Loucy (cell line): Measurements from ENCODE around the gene ANKRD16.

Experiments used
- H2AFZ ChIP-seq: fragments of 200-600 bp; sonication (generic); 2 replicates; pipeline ENCODE4 v1.6.0; 2016; ENCODE audit warnings: antibody characterized with exemption, mild to moderate bottlenecking, low read length, moderate library complexity
- H3F3A ChIP-seq: fragments of 200-600 bp; 2 replicates; pipeline ENCODE4 v1.6.0; 2016; ENCODE audit warnings: antibody characterized with exemption, low read depth, mild to moderate bottlenecking
- H3K27me3 ChIP-seq: fragments of 200-600 bp; sonication (generic); 2 replicates; pipeline ENCODE4 v1.6.1; 2014; ENCODE audit warnings: low read length, mild to moderate bottlenecking; ENCODE audit not compliant: insufficient read depth, poor library complexity, severe bottlenecking
- H3K36me3 ChIP-seq: fragments of 200-600 bp; sonication (generic); 2 replicates; pipeline ENCODE4 v1.6.1; 2016; ENCODE audit warnings: low read length; ENCODE audit not compliant: insufficient read depth
- H3K4me1 ChIP-seq: fragments of 200-600 bp; sonication (generic); 2 replicates; pipeline ENCODE4 v1.5.1; 2014; ENCODE audit warnings: low read length, mild to moderate bottlenecking; ENCODE audit not compliant: insufficient read depth, poor library complexity, severe bottlenecking
- H3K4me2 ChIP-seq: fragments of 200-600 bp; sonication (generic); 2 replicates; pipeline ENCODE4 v1.6.0; 2014; ENCODE audit warnings: antibody characterized with exemption, low read length, low read depth, mild to moderate bottlenecking; ENCODE audit not compliant: poor library complexity, severe bottlenecking
- H3K4me3 ChIP-seq: fragments of 200-600 bp; sonication (generic); 2 replicates; pipeline ENCODE4 v1.5.1; 2014; ENCODE audit warnings: low read length, mild to moderate bottlenecking, mixed read lengths; ENCODE audit not compliant: poor library complexity, severe bottlenecking
- H3K79me2 ChIP-seq: fragments of 200-600 bp; sonication (generic); 2 replicates; pipeline ENCODE4 v1.6.1; 2014; ENCODE audit warnings: low read length; ENCODE audit not compliant: insufficient read depth
- H3K9ac ChIP-seq: fragments of 200-600 bp; sonication (generic); 2 replicates; pipeline ENCODE4 v1.6.0; 2014; ENCODE audit warnings: mild to moderate bottlenecking, low read depth, low read length, moderate library complexity; ENCODE audit not compliant: poor library complexity, severe bottlenecking
- H3K9me2 ChIP-seq: fragments of 200-600 bp; sonication (generic); replicated peaks from 2 replicates; pipeline ENCODE4 v1.6.1; 2016; ENCODE audit warnings: low read depth, low read length, mixed read lengths
- H3K9me3 ChIP-seq: fragments of 200-600 bp; sonication (generic); 2 replicates; pipeline ENCODE4 v1.6.1; 2014; ENCODE audit warnings: mild to moderate bottlenecking, antibody characterized with exemption, low read length, low read depth; ENCODE audit not compliant: insufficient read depth
- H4K20me1 ChIP-seq: fragments of 200-600 bp; sonication (generic); 2 replicates; pipeline ENCODE4 v1.6.0; 2014; ENCODE audit warnings: antibody characterized with exemption, low read length, mild to moderate bottlenecking; ENCODE audit not compliant: insufficient read depth, poor library complexity, severe bottlenecking
- EZH2phosphoT487 ChIP-seq: fragments of 200-600 bp; IDR thresholded peaks from 2 replicates; pipeline ENCODE4 v1.6.1; 2018; ENCODE audit warnings: antibody characterized with exemption, mild to moderate bottlenecking, moderate library complexity, borderline replicate concordance
- TF ChIP-seq, protein P1 (sequence below): fragments of 200-600 bp; sonication (generic); conservative IDR thresholded peaks from 2 replicates; pipeline ENCODE4 v1.5.1; 2014; ENCODE audit warnings: mild to moderate bottlenecking, antibody characterized with exemption, low read length

The ANKRD16 gene

DNA sequence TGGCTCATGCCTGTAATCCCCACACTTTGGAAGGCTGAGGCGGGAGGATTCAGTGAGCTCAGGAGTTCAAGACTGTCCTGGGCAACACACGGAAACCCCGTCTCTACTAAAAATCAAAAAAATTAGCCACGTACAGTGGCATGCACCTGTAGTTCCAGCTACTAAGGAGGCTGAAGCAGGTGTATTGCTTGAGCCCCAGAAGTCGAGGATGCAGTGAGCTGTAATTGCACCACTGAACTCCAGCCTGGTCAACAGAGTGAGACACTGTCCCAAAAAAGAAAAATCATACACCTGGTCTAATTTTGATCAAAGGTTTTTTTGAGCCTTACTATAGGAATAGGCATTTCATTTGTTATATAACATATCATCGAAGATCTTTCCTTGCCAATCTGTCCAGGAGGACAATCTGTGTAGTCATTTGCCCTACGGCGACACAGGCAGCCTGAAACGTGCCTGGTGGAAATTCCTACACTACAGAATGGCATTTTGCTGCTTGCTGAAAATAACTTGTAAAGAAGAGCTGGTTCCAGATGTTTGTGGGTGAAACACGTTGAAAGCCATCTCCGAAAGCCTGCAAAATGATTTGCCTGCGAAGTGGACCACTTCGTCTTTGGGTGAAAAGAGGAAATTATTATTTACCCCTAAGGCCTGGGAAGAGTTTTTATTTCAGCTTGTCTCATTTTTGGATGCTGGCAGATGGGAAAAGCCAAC is 45.2 kb downstream of the ANKRD16 start:
- Histone ChIP-seq H2AFZ (no peak overlapping the region), H3F3A (no peaks in the 10 kb centered on the region), H4K20me1 (no peaks in the 10 kb centered on the region), H3K4me2 (no peak overlapping the region), H3K4me1 (no peaks in the 10 kb centered on the region), H3K79me2 (no peaks in the 10 kb centered on the region), H3K9ac (no peak overlapping the region), H3K9me2 (no peaks in the 10 kb centered on the region), H3K4me3 (no peak overlapping the region), H3K36me3 (no peaks in the 10 kb centered on the region), H3K9me3 (no peaks in the 10 kb centered on the region), H3K27me3 (no peaks in the 10 kb centered on the region)
- TF ChIP-seq, protein P1, sequence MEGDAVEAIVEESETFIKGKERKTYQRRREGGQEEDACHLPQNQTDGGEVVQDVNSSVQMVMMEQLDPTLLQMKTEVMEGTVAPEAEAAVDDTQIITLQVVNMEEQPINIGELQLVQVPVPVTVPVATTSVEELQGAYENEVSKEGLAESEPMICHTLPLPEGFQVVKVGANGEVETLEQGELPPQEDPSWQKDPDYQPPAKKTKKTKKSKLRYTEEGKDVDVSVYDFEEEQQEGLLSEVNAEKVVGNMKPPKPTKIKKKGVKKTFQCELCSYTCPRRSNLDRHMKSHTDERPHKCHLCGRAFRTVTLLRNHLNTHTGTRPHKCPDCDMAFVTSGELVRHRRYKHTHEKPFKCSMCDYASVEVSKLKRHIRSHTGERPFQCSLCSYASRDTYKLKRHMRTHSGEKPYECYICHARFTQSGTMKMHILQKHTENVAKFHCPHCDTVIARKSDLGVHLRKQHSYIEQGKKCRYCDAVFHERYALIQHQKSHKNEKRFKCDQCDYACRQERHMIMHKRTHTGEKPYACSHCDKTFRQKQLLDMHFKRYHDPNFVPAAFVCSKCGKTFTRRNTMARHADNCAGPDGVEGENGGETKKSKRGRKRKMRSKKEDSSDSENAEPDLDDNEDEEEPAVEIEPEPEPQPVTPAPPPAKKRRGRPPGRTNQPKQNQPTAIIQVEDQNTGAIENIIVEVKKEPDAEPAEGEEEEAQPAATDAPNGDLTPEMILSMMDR, result no peak
- no peak for TF ChIP-seq EZH2phosphoT487

DNA sequence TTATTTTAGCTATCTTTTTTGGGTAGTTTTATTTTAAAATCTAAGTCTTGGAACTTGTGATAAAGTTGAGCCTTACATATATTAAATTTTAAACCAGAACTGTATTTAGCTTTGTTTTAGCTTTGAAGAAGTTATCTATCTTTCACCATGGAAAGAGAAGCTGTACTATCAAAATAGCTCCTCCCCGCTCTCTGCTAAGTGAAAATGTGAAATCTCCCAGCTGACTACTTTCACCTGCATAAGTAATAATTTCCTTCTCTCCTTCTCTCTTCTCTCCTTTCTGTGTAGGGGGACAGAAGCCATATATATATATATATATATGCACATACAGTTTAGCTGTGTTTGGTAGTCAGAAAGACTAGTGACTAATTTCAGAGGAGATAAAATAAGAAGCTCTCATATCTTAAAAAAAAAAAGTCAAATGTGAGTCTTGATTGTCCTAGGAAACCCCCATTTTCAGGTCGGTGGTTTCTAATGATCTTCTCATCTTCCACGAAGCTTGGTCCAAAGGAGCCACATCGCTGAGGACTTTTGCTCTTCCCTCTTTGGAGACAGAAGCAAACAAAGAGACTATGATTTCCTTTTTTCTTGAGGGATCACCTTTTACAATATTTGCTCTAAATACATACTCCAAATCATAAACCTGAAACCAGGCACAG is 45.9 kb downstream of the ANKRD16 start:
- Histone ChIP-seq H3K36me3 (no peaks in the 10 kb centered on the region), H2AFZ (no peak overlapping the region), H3K9me2 (no peaks in the 10 kb centered on the region), H3K4me2 (no peak overlapping the region), H3K27me3 (no peaks in the 10 kb centered on the region), H3F3A (no peaks in the 10 kb centered on the region), H3K79me2 (no peaks in the 10 kb centered on the region), H3K9me3 (no peaks in the 10 kb centered on the region), H4K20me1 (no peaks in the 10 kb centered on the region), H3K9ac (no peak overlapping the region), H3K4me3 (no peak overlapping the region), H3K4me1 (no peaks in the 10 kb centered on the region)
- TF ChIP-seq EZH2phosphoT487, result no peak
- TF ChIP-seq, protein P1, result no peak

DNA sequence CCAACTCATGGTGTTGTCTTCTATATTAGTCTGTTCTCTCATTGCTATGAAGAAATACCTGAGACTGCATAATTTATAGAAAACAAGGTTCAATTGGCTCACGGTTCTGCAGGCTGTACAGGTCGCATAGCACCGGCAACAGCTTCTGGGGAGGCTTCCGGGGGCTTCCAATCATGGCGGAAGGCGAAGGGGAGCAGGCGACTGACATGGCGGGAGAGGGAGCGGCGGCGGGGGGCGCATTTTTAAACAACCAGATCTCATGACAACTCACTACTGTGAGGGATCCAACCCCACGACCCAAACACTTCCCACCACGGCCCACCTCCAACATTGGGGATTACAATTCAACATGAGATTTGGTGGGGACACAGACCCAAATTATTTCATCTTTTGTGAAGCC is 47.7 kb downstream of the ANKRD16 start:
- Histone ChIP-seq H3K79me2 (no peaks in the 10 kb centered on the region), H3F3A (no peaks in the 10 kb centered on the region), H3K4me1 (no peaks in the 10 kb centered on the region), H2AFZ (no peak overlapping the region), H4K20me1 (no peaks in the 10 kb centered on the region), H3K27me3 (no peaks in the 10 kb centered on the region), H3K9ac (no peak overlapping the region), H3K4me2 (no peak overlapping the region), H3K4me3 (no peak overlapping the region), H3K9me3 (no peaks in the 10 kb centered on the region), H3K9me2 (no peaks in the 10 kb centered on the region), H3K36me3 (no peaks in the 10 kb centered on the region)
- TF ChIP-seq, protein P1, result no peak
- no peak for TF ChIP-seq EZH2phosphoT487
